Measurements from ENCODE around the gene CTSO.

DNA sequence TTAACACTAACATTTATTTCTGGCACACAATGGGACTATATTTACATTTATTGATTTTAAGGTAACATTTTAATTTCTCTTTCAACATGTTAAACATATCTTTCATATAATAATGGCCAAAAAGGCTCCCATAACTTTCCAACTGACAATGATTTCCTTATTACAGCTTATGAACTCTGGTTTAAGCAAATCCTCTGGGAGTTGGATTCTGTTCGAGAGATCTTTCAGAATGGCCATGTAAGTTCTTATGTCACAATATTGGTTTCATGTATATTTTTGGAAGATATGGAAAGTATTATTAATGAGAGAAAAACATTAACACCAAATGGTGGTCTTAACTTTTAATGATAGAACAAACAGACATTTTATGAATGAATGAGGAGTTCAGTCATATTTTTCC, 46.1 kb downstream of the CTSO start:
- TF ChIP-seq, protein P1, sequence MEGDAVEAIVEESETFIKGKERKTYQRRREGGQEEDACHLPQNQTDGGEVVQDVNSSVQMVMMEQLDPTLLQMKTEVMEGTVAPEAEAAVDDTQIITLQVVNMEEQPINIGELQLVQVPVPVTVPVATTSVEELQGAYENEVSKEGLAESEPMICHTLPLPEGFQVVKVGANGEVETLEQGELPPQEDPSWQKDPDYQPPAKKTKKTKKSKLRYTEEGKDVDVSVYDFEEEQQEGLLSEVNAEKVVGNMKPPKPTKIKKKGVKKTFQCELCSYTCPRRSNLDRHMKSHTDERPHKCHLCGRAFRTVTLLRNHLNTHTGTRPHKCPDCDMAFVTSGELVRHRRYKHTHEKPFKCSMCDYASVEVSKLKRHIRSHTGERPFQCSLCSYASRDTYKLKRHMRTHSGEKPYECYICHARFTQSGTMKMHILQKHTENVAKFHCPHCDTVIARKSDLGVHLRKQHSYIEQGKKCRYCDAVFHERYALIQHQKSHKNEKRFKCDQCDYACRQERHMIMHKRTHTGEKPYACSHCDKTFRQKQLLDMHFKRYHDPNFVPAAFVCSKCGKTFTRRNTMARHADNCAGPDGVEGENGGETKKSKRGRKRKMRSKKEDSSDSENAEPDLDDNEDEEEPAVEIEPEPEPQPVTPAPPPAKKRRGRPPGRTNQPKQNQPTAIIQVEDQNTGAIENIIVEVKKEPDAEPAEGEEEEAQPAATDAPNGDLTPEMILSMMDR (IDR thresholded peaks at IDR 0.05) = no peak
- TF ChIP-seq POLR2AphosphoS5 (IDR thresholded peaks at IDR 0.05) (no peak), EP300 (IDR thresholded peaks at IDR 0.05) (no peak), POLR2A (IDR thresholded peaks at IDR 0.05) (no peak)

Data from stomach (tissue), 4 donors.